ENCODE results near the gene BCL11A. TPM values are rescaled to one million over a fixed set of nuclear protein-coding genes. Genes with fewer than 3 reads are reported as not detected.

The BCL11A gene
- total RNA-seq, 1 donor from 2014 or later: 142 TPM

- no peak for TF ChIP-seq CTCF (IDR thresholded peaks at IDR 0.05; ENCODE audit: unreplicated experiment)
- Mint-ChIP-seq H3K36me3 (no peaks in the 10 kb centered on the region), H3K27ac (no peak overlapping the region)
These were observed 123.8 kb downstream of the BCL11A start for GRCh38 chr2:60429681-60430080.

GRCh38 chr2:60426880-60427279 is 126.6 kb downstream of the BCL11A start:
- Mint-ChIP-seq H3K4me1 (peaks cover 5% of the 10 kb centered on the region), H3K36me3 (no peaks in the 10 kb centered on the region), H3K9me3 (peaks cover 15% of the 10 kb centered on the region), H3K27me3 (ENCODE audit: low read depth) (no peaks in the 10 kb centered on the region), H3K27ac (no peak overlapping the region), H3K4me3 (no peak overlapping the region)
- no peak for DNase-seq (ENCODE audit: low spot score in 2 of 2, unreplicated experiment in 2 of 2)
- TF ChIP-seq CTCF (IDR thresholded peaks at IDR 0.05; ENCODE audit: unreplicated experiment): no peak

More at GRCh38 chr2:60429681-60430080, 123.8 kb downstream of the BCL11A start:
- no peak overlapping the region for H3K4me3 Mint-ChIP-seq
- H3K9me3 Mint-ChIP-seq: peaks cover 15% of the 10 kb centered on the region
- no peaks in the 10 kb centered on the region for H3K27me3 Mint-ChIP-seq (ENCODE audit: low read depth)
- H3K4me1 Mint-ChIP-seq: peaks cover 5% of the 10 kb centered on the region
- DNase-seq (ENCODE audit: low spot score in 2 of 2, unreplicated experiment in 2 of 2): no peak

GRCh38 chr2:60426341-60426740 is 127.1 kb downstream of the BCL11A start:
- Mint-ChIP-seq H3K36me3 (no peaks in the 10 kb centered on the region), H3K27ac (no peak overlapping the region), H3K4me1 (peaks cover 5% of the 10 kb centered on the region), H3K4me3 (no peak overlapping the region), H3K9me3 (peaks cover 15% of the 10 kb centered on the region), H3K27me3 (ENCODE audit: low read depth) (no peaks in the 10 kb centered on the region)
- no peak for DNase-seq (ENCODE audit: low spot score in 2 of 2, unreplicated experiment in 2 of 2)
- no peak for TF ChIP-seq CTCF (IDR thresholded peaks at IDR 0.05; ENCODE audit: unreplicated experiment)

DNA sequence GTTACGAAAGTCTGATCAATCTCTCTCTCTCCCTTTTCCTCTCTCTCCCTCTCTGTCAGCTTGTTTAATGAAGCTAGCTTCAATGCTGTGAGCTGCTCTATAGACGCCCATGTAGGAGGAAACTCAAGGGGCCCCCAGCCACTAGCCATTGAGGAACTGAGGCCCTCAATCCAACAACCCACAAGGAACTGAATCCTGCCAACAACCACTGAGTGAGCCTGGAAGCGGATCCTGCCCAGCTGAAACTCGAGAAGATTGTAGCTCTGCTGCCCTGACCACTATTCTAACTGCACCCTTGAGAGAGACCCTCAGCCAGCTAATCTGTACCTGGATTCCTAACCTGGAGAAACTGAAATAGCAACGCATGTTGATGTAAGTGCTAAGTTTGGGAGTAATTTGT is 129.2 kb downstream of the BCL11A start:
- peaks cover 15% of the 10 kb centered on the region for H3K9me3 Mint-ChIP-seq
- peaks cover 5% of the 10 kb centered on the region for H3K4me1 Mint-ChIP-seq
- no peak for TF ChIP-seq CTCF (IDR thresholded peaks at IDR 0.05; ENCODE audit: unreplicated experiment)
- no peaks in the 10 kb centered on the region for H3K36me3 Mint-ChIP-seq
- no peak overlapping the region for H3K27ac Mint-ChIP-seq
- no peak overlapping the region for H3K4me3 Mint-ChIP-seq
- DNase-seq (ENCODE audit: low spot score in 2 of 2, unreplicated experiment in 2 of 2): no peak
- peaks cover 2% of the 10 kb centered on the region for H3K27me3 Mint-ChIP-seq (ENCODE audit: low read depth)

GRCh38 chr2:60423505-60423904 is 129.9 kb downstream of the BCL11A start:
- no peak for DNase-seq (ENCODE audit: low spot score in 2 of 2, unreplicated experiment in 2 of 2)
- TF ChIP-seq CTCF (IDR thresholded peaks at IDR 0.05; ENCODE audit: unreplicated experiment): no peak
- Mint-ChIP-seq H3K9me3 (peaks cover 15% of the 10 kb centered on the region), H3K36me3 (no peaks in the 10 kb centered on the region), H3K4me1 (peaks cover 5% of the 10 kb centered on the region), H3K27me3 (ENCODE audit: low read depth) (peaks cover 9% of the 10 kb centered on the region), H3K27ac (no peak overlapping the region), H3K4me3 (no peak overlapping the region)
